GM23338 (cell line): ENCODE measurements around the gene RFX7. TPM values are rescaled to one million over a fixed set of nuclear protein-coding genes. Genes with fewer than 3 reads are reported as not detected.
A peak's percentile ranks its signal among the peaks of the same experiment; 100 is the strongest.

ENCODE experiments used
- ATAC-seq: fragments of 200-7000 bp; cut with Tn5 transposase; 3 replicates; pipeline ENCODE4 v1.9.1; 2020
- DNase-seq: peaks from one replicate; pipeline ENCODE4 v3.0.0-alpha.2; 2015; ENCODE audit warnings: low spot score
- H2AFZ ChIP-seq: fragments of 200-600 bp; sonication (generic); 2 replicates; pipeline ENCODE4 v1.8.0; 2016; ENCODE audit warnings: antibody characterized with exemption, mild to moderate bottlenecking, moderate library complexity
- H3F3A ChIP-seq: fragments of 200-600 bp; sonication (generic); replicated peaks from 2 replicates; pipeline ENCODE4 v1.8.0; 2017; ENCODE audit warnings: antibody characterized with exemption, mixed run types, low read depth
- H3K27ac ChIP-seq: fragments of 200-600 bp; sonication (generic); 2 replicates; pipeline ENCODE4 v1.6.1; 2016; ENCODE audit warnings: low read depth
- H3K27me3 ChIP-seq: fragments of 200-600 bp; sonication (generic); 2 replicates; pipeline ENCODE4 v1.8.0; 2016; ENCODE audit warnings: mild to moderate bottlenecking, mixed run types, moderate library complexity; ENCODE audit not compliant: insufficient read depth
- H3K36me3 ChIP-seq: fragments of 200-600 bp; sonication (generic); 2 replicates; pipeline ENCODE4 v1.8.0; 2016; ENCODE audit warnings: mild to moderate bottlenecking; ENCODE audit not compliant: insufficient read depth
- H3K4me1 ChIP-seq: fragments of 200-600 bp; sonication (generic); 2 replicates; pipeline ENCODE4 v1.8.0; 2016; ENCODE audit warnings: mild to moderate bottlenecking, moderate library complexity; ENCODE audit not compliant: insufficient read depth
- H3K4me2 ChIP-seq: fragments of 200-600 bp; sonication (generic); 2 replicates; pipeline ENCODE4 v1.7.1; 2017; ENCODE audit warnings: mixed run types
- H3K4me3 ChIP-seq: fragments of 200-600 bp; sonication (generic); 2 replicates; pipeline ENCODE4 v1.6.1; 2016; ENCODE audit warnings: mixed run types
- H3K79me2 ChIP-seq: fragments of 200-600 bp; sonication (generic); replicated peaks from 2 replicates; pipeline ENCODE4 v1.8.0; 2017; ENCODE audit warnings: mild to moderate bottlenecking; ENCODE audit not compliant: insufficient read depth
- H3K9me2 ChIP-seq: fragments of 200-600 bp; sonication (generic); 2 replicates; pipeline ENCODE4 v1.8.0; 2017; ENCODE audit not compliant: insufficient read depth
- H4K20me1 ChIP-seq: fragments of 200-600 bp; sonication (generic); replicated peaks from 2 replicates; pipeline ENCODE4 v1.8.0; 2017; ENCODE audit warnings: mild to moderate bottlenecking; ENCODE audit not compliant: insufficient read depth
- H3K27ac Mint-ChIP-seq: 2 replicates; pipeline ENCODE4 v1.8.0; 2020; ENCODE audit warnings: inconsistent platforms, mild to moderate bottlenecking, moderate library complexity, mixed read lengths
- H3K27me3 Mint-ChIP-seq: 3 replicates; pipeline ENCODE4 v1.8.0; 2022; ENCODE audit warnings: low read depth, mild to moderate bottlenecking, moderate library complexity, mixed read lengths, inconsistent platforms; ENCODE audit not compliant: insufficient read depth, poor library complexity
- H3K36me3 Mint-ChIP-seq: 3 replicates; pipeline ENCODE4 v1.8.0; 2021; ENCODE audit warnings: low read depth, mild to moderate bottlenecking, inconsistent platforms, moderate library complexity, mixed read lengths
- H3K4me1 Mint-ChIP-seq: 3 replicates; pipeline ENCODE4 v1.8.0; 2020; ENCODE audit warnings: mild to moderate bottlenecking, inconsistent platforms, mixed read lengths
- H3K4me3 Mint-ChIP-seq: 3 replicates; pipeline ENCODE4 v1.8.0; 2021; ENCODE audit warnings: moderate library complexity, mild to moderate bottlenecking, inconsistent platforms, mixed read lengths
- H3K9me3 Mint-ChIP-seq: 3 replicates; pipeline ENCODE4 v1.8.0; 2020; ENCODE audit warnings: moderate library complexity, mild to moderate bottlenecking, inconsistent platforms, mixed read lengths
- ETS1 ChIP-seq: IDR thresholded peaks from 2 replicates; pipeline ENCODE4 v1.6.1; 2016; ENCODE audit warnings: antibody characterized with exemption
- JUNB ChIP-seq: IDR thresholded peaks from one replicate; pipeline ENCODE4 v1.6.1; 2016; ENCODE audit warnings: antibody characterized with exemption; ENCODE audit not compliant: unreplicated experiment
- REST ChIP-seq: IDR thresholded peaks from one replicate; pipeline ENCODE4 v1.6.1; 2018; ENCODE audit warnings: antibody characterized with exemption; ENCODE audit not compliant: unreplicated experiment
- ZNF114 ChIP-seq: fragments of 250-450 bp; sonication (Bioruptor Pico); IDR thresholded peaks from 2 replicates; pipeline ENCODE4 v1.5.0; 2020; ENCODE audit warnings: mild to moderate bottlenecking, moderate library complexity
- ZNF331 ChIP-seq: fragments of 250-450 bp; sonication (Bioruptor Pico); IDR thresholded peaks from 2 replicates; pipeline ENCODE4 v1.5.0; 2020; ENCODE audit warnings: low read depth, mild to moderate bottlenecking, moderate library complexity
- ZNF462 ChIP-seq: fragments of 250-450 bp; sonication (Bioruptor Pico); IDR thresholded peaks from 2 replicates; pipeline ENCODE4 v1.5.0; 2020; ENCODE audit warnings: mild to moderate bottlenecking, moderate library complexity
- polyA plus RNA-seq: library from polyadenylated mRNA; unstranded; fragments of >200 nt; fragmentation: Nextera tagmentation; extraction: Ambion mirVana; gene quantifications from 2 replicates; pipeline ENCODE4 v1.2.1, GENCODE V29; 2016
- total RNA-seq: library from RNA; depleted of rRNA; stranded (reverse); fragments of >200 nt; shearing (Covaris generic); gene quantifications from 2 replicates; pipeline ENCODE4 v1.2.3, GENCODE V29; 2014

Gene RFX7
- total and polyA plus RNA-seq, 2 experiments from 2014 or later = 17.6 to 33.6 TPM

GRCh38 chr15:56241374-56242105, 2.1 kb downstream of the RFX7 start:
- H3K27ac Mint-ChIP-seq = no peak overlapping the region
- H3K36me3 Mint-ChIP-seq = peaks cover 22% of the 10 kb centered on the region; the same call in 2 of the 3 replicates
- no peaks in the 10 kb centered on the region for H3K36me3 ChIP-seq
- H3K27ac ChIP-seq = no peak overlapping the region
- peaks cover 6% of the 10 kb centered on the region; the same call in 1 of the 2 replicates for H4K20me1 ChIP-seq
- peak overlapping the region; percentile 73 for H3K4me3 ChIP-seq
- DNase-seq = no peak
- H2AFZ ChIP-seq = no peak overlapping the region
- ATAC-seq = no peak
- H3K79me2 ChIP-seq = peaks cover 65% of the 10 kb centered on the region
- peaks cover 42% of the 10 kb centered on the region for H3K4me1 Mint-ChIP-seq
- peak overlapping the region; percentile 98 for H3K4me3 Mint-ChIP-seq
- no peaks in the 10 kb centered on the region for H3K9me3 Mint-ChIP-seq
- TF ChIP-seq JUNB (no peak), REST (no peak)
- no peaks in the 10 kb centered on the region for H3K27me3 ChIP-seq
- H3K4me1 ChIP-seq = peaks cover 47% of the 10 kb centered on the region
- peak overlapping the region; percentile 87 for H3K4me2 ChIP-seq
- peaks cover 5% of the 10 kb centered on the region; the same call in 1 of the 2 replicates for H3F3A ChIP-seq
- no peaks in the 10 kb centered on the region for H3K9me2 ChIP-seq
- H3K27me3 Mint-ChIP-seq = peaks cover 10% of the 10 kb centered on the region

DNA sequence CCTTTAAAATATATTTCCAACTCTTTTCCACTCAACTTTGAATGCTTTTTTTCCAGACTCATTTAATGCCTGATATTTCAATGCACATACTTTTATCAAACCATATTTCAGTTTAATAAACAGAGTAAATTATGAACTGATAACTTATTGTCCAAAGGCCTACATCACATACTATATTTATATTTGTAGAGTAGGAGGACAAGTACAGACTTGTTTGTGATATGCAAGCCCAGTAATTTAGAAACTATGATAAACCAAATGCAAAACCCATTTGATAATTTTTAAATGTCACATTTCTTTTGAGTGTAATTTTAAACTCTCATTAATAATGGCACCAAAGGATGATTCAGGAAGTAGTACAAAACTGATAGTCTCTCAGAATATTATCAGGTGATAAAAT, 3.3 kb downstream of the RFX7 start:
- H3K27ac ChIP-seq = no peak overlapping the region
- ATAC-seq (no peak), DNase-seq (no peak)
- TF ChIP-seq JUNB (no peak), ZNF331 (CRISPR knock-in tag) (no peak), ZNF114 (no peak), ETS1 (no peak), ZNF462 (no peak)

More for the DNA sequence above, 3.3 kb downstream of the RFX7 start:
- peaks cover 9% of the 10 kb centered on the region for H3K27me3 Mint-ChIP-seq
- H3K79me2 ChIP-seq = peaks cover 76% of the 10 kb centered on the region
- no peak overlapping the region for H2AFZ ChIP-seq
- H3F3A ChIP-seq = peaks cover 5% of the 10 kb centered on the region; the same call in 1 of the 2 replicates
- peaks cover 28% of the 10 kb centered on the region for H3K36me3 Mint-ChIP-seq
- H3K4me1 Mint-ChIP-seq = peaks cover 33% of the 10 kb centered on the region
- H3K4me3 ChIP-seq = peak overlapping the region; percentile 73; the same call in 1 of the 2 replicates
- H3K9me3 Mint-ChIP-seq = peaks cover 1% of the 10 kb centered on the region; the same call in 1 of the 3 replicates
- peaks cover 6% of the 10 kb centered on the region; the same call in 1 of the 2 replicates for H4K20me1 ChIP-seq
- H3K4me1 ChIP-seq = peaks cover 42% of the 10 kb centered on the region
- H3K27ac Mint-ChIP-seq = no peak overlapping the region
- peak overlapping the region; percentile 6; the same call in 1 of the 3 replicates for H3K4me3 Mint-ChIP-seq
- H3K27me3 ChIP-seq = no peaks in the 10 kb centered on the region
- peak overlapping the region; percentile 87 for H3K4me2 ChIP-seq
- no peaks in the 10 kb centered on the region for H3K36me3 ChIP-seq
- H3K9me2 ChIP-seq = no peaks in the 10 kb centered on the region
